HepG2 (cell line): ENCODE results near the gene CRAMP1. TPM values are rescaled to one million over a fixed set of nuclear protein-coding genes. Genes with fewer than 3 reads are reported as not detected.

Experiments used
- ATAC-seq: fragments of 200-7000 bp; cut with Tn5 transposase; 3 replicates; pipeline ENCODE4 v1.9.1; 2020; ENCODE audit warnings: mild to moderate bottlenecking, moderate library complexity
- BruUV-seq: library from RNA; stranded (reverse); fragments of 400-500 nt; replicated peaks from 2 replicates; lab custom pipeline; 2021; lab: Mats Ljungman, UMichigan
- CTCF ChIA-PET: fragments of 300-600 bp; formaldehyde crosslinking; extraction: SDS; loops from one replicate; lab custom pipeline; 2021; ENCODE audit warnings: low total read pairs, inconsistent platforms, low intra/inter-chr PET ratio; lab: Yijun Ruan, JAX
- POLR2A ChIA-PET: fragments of 350-600 bp; sonication (Branson Sonifier 250); formaldehyde crosslinking; loops from one replicate; lab custom pipeline; 2020; ENCODE audit warnings: antibody characterized with exemption, inconsistent platforms; lab: Yijun Ruan, JAX
- DNase-seq: peaks from one replicate; pipeline ENCODE4 v3.0.0-alpha.2; 2015; ENCODE audit warnings: low spot score
- FAIRE-seq: peaks from 3 replicates; lab custom pipeline; 2011; peaks lifted over from hg19 to GRCh38; lab: Jason Lieb, UNC
- H2AFZ ChIP-seq: one replicate; pipeline ENCODE4 v1.6.1; 2011; ENCODE audit warnings: low read length, inconsistent platforms
- H3K27ac ChIP-seq: fragments of 300-600 bp; 3 replicates; pipeline ENCODE4 v1.8.0; 2011; ENCODE audit warnings: mixed run types, mild to moderate bottlenecking, mixed read lengths, low read length, inconsistent platforms; ENCODE audit not compliant: insufficient read depth; ENCODE audit errors: extremely low read length
- H3K27me3 ChIP-seq, 2 experiments: fragments of 200-600 bp in 1 of 2; 2 replicates in 1 of 2; 3 replicates in 1 of 2; pipeline versions ENCODE4 v1.6.0 to v1.8.0; 2011; ENCODE audit warnings: low read length in 2 of 2, mild to moderate bottlenecking in 2 of 2, moderate library complexity in 2 of 2, inconsistent platforms in 1 of 2; ENCODE audit not compliant: insufficient read depth in 2 of 2, control insufficient read depth in 1 of 2
- H3K36me3 ChIP-seq, 2 experiments: fragments of 200-600 bp in 1 of 2; replicated peaks in 1 of 2; 2 replicates in 1 of 2; 3 replicates in 1 of 2; pipeline versions ENCODE4 v1.5.1 to v1.8.0; 2011; ENCODE audit warnings: low read length in 2 of 2, inconsistent platforms in 1 of 2; ENCODE audit not compliant: insufficient read depth in 2 of 2, control insufficient read depth in 1 of 2
- H3K4me1 ChIP-seq: 2 replicates; pipeline ENCODE4 v1.5.1; 2012; ENCODE audit warnings: low read length, inconsistent platforms; ENCODE audit not compliant: insufficient read depth
- H3K4me2 ChIP-seq: 2 replicates; pipeline ENCODE4 v1.6.0; 2011; ENCODE audit warnings: low read depth, low read length, inconsistent platforms
- H3K4me3 ChIP-seq, 3 experiments: fragments of 200-600 bp in 1 of 3; sonication (generic), shearing (Covaris generic) in 1 of 3; replicated peaks in 1 of 3; 2 replicates each; pipeline ENCODE4 v1.5.1; 2011 to 2016; ENCODE audit warnings: low read length in 3 of 3, inconsistent platforms in 2 of 3, low read depth in 2 of 3, mild to moderate bottlenecking in 2 of 3, control low read depth in 1 of 3, mixed read lengths in 1 of 3; ENCODE audit not compliant: insufficient read depth in 1 of 3
- H3K79me2 ChIP-seq: one replicate; pipeline ENCODE4 v1.6.1; 2011; ENCODE audit warnings: low read length, inconsistent platforms; ENCODE audit not compliant: insufficient read depth
- H3K9ac ChIP-seq: 2 replicates; pipeline ENCODE4 v1.6.0; 2011; ENCODE audit warnings: mild to moderate bottlenecking, low read depth, low read length, inconsistent platforms; ENCODE audit not compliant: insufficient read depth
- H3K9me3 ChIP-seq: 2 replicates; pipeline ENCODE4 v1.5.1; 2012; ENCODE audit warnings: mild to moderate bottlenecking, low read length
- H4K20me1 ChIP-seq: 2 replicates; pipeline ENCODE4 v1.6.0; 2011; ENCODE audit warnings: inconsistent platforms, mild to moderate bottlenecking, low read length, moderate library complexity; ENCODE audit not compliant: insufficient read depth
- JUNB ChIP-seq: sonication (generic); formaldehyde crosslinking; IDR thresholded peaks from 2 replicates; pipeline ENCODE4 v1.8.0; 2022; ENCODE audit warnings: missing genetic modification reagents, mild to moderate bottlenecking, borderline replicate concordance
- NFE2L2 ChIP-seq: fragments of 150-350 bp; IDR thresholded peaks from 2 replicates; pipeline ENCODE4 v1.6.1; 2014; ENCODE audit warnings: low read length
- NR2C2 ChIP-seq: sonication (generic); formaldehyde crosslinking; IDR thresholded peaks from 2 replicates; pipeline ENCODE4 v1.4.0; 2020; ENCODE audit warnings: missing genetic modification reagents, mild to moderate bottlenecking, moderate library complexity, borderline replicate concordance
- POLR2AphosphoS2 ChIP-seq: IDR thresholded peaks from 2 replicates; pipeline ENCODE4 v1.6.1; 2011; ENCODE audit warnings: low read depth, low read length, improper control_type of control experiment
- TBP ChIP-seq: sonication (generic); formaldehyde crosslinking; IDR thresholded peaks from 2 replicates; pipeline ENCODE4 v1.5.0; 2020; ENCODE audit warnings: missing genetic modification reagents
- ZNF24 ChIP-seq: fragments of 450-650 bp; IDR thresholded peaks from 2 replicates; pipeline ENCODE4 v1.6.1; 2017; ENCODE audit warnings: antibody characterized with exemption, mild to moderate bottlenecking
- ZNF292 ChIP-seq: sonication (generic); formaldehyde crosslinking; IDR thresholded peaks from 2 replicates; pipeline ENCODE4 v1.8.1; 2022; ENCODE audit warnings: mild to moderate bottlenecking, low read depth, missing genetic modification reagents, borderline replicate concordance
- ZNF326 ChIP-seq: sonication (generic); formaldehyde crosslinking; IDR thresholded peaks from 2 replicates; pipeline ENCODE4 v1.4.0; 2020; ENCODE audit warnings: missing genetic modification reagents, borderline replicate concordance
- ZNF430 ChIP-seq: sonication (generic); formaldehyde crosslinking; IDR thresholded peaks from 2 replicates; pipeline ENCODE4 v1.9.0; 2021; ENCODE audit warnings: mild to moderate bottlenecking, missing genetic modification reagents
- WGBS: methylation state at CpG from one replicate; pipeline ENCODE4 v1.1.6; 2017; ENCODE audit warnings: low lambda C conversion rate; 5-methylcytosine and 5-hydroxymethylcytosine counted together
- in situ Hi-C: cut with HindIII; loops from 2 replicates; pipeline ENCODE4 v1.10.0; 2017; ENCODE audit warnings: low pct_unique_long_range_greater_than_20kb; ENCODE audit not compliant: extremely low pct_ligation_motif_present
- intact Hi-C: fragments of 100-400 bp; cut with micrococcal nuclease; formaldehyde crosslinking; loops from one replicate; pipeline ENCODE4 v1.10.0; 2022; ENCODE audit not compliant: unreplicated experiment
- polyA plus RNA-seq, 8 experiments: library from polyadenylated mRNA; depleted of rRNA in 3 of 8; stranded (reverse) in 7 of 8; unstranded in 1 of 8; fragments of >200 nt; fragmentation: Illumina TruSeq in 4 of 8; extraction: Trizol in 4 of 8; gene quantifications; 2 replicates each; pipeline versions ENCODE4 v1.2.1 to v1.2.3, GENCODE V29; 2011 to 2016; ENCODE audit warnings: low read depth in 4 of 8, missing spikeins in 1 of 8, mixed read lengths in 1 of 8; ENCODE audit not compliant: insufficient read depth in 1 of 8
- total RNA-seq, 5 experiments: library from RNA; depleted of rRNA; stranded (reverse); fragments of >200 nt; fragmentation: Illumina TruSeq; extraction: Trizol; gene quantifications; 2 replicates each; pipeline ENCODE4 v1.2.3, GENCODE V29; 2016; ENCODE audit warnings: low read depth in 1 of 5
- TF ChIP-seq, protein P1 (sequence below): sonication (generic); formaldehyde crosslinking; IDR thresholded peaks from 2 replicates; pipeline ENCODE4 v1.4.0; 2020; ENCODE audit warnings: missing genetic modification reagents
- TF ChIP-seq, protein P2 (sequence below): IDR thresholded peaks from 2 replicates; pipeline ENCODE4 v1.6.1; 2012; ENCODE audit warnings: low read depth, low read length, improper control_type of control experiment
- TF ChIP-seq, protein P3 (sequence below): sonication (generic); IDR thresholded peaks from 2 replicates; pipeline ENCODE4 v1.6.1; 2016; ENCODE audit warnings: low read depth, borderline replicate concordance

Gene CRAMP1
- total and polyA plus RNA-seq, 2 of the 13 experiments (the other 11 are each of a cell fraction or from before 2014, with no cell fraction given) = 6.8 to 9.7 TPM

DNA sequence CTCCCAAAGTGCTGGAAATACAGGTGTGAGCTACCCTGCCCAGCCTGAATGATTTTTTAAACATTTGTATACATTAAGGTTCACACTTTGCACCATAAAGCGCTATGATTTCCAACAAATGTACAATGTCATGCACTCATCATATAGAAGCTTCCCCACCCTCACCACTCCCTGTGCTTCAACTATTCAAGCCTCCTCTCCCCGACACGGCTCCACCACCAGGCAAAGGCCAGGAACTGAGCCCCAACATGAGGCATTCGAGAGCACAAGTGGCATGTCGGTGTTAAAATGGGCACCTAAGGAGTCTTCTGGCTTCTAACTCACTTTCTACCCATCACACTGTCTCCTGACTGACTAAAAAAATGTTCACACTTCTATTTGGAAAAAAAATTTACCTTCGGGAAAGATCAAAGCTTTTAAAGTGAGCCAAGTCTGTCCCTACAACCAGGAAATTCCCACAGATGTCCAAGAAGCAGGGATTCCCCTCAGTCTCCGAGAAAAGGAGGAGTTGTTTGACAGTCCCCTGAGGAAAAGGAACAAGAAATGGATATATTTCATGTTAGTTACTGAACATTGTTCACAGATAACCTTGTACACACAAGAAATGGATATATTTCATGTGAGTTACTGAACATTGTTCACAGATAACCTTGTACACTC is 41.0 kb upstream of the CRAMP1 start:
- BruUV-seq = no TSS peak
- intact Hi-C loops = no loop called here
- whole genome bisulfite sequencing = 92% methylated on average over 7 of the region's 7 CpGs

More for the DNA sequence above, 41.0 kb upstream of the CRAMP1 start:
- no peak overlapping the region for H3K4me3 ChIP-seq
- no peaks in the 10 kb centered on the region for H3K79me2 ChIP-seq
- no peaks in the 10 kb centered on the region for H4K20me1 ChIP-seq
- DNase-seq (no peak), ATAC-seq (no peak), FAIRE-seq (no peak)
- H3K27ac ChIP-seq = no peak overlapping the region
- TF ChIP-seq ZNF292 = no peak
- TF ChIP-seq, protein P1, sequence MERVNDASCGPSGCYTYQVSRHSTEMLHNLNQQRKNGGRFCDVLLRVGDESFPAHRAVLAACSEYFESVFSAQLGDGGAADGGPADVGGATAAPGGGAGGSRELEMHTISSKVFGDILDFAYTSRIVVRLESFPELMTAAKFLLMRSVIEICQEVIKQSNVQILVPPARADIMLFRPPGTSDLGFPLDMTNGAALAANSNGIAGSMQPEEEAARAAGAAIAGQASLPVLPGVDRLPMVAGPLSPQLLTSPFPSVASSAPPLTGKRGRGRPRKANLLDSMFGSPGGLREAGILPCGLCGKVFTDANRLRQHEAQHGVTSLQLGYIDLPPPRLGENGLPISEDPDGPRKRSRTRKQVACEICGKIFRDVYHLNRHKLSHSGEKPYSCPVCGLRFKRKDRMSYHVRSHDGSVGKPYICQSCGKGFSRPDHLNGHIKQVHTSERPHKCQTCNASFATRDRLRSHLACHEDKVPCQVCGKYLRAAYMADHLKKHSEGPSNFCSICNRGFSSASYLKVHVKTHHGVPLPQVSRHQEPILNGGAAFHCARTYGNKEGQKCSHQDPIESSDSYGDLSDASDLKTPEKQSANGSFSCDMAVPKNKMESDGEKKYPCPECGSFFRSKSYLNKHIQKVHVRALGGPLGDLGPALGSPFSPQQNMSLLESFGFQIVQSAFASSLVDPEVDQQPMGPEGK (CRISPR knock-in tag) = no peak
- no peak for TF ChIP-seq NFE2L2
- TF ChIP-seq JUNB (CRISPR knock-in tag) = no peak
- no peak for TF ChIP-seq ZNF24
- no peak for TF ChIP-seq TBP (CRISPR knock-in tag)
- TF ChIP-seq ZNF326 (CRISPR knock-in tag) = no peak
- TF ChIP-seq ZNF430 = no peak
- TF ChIP-seq, protein P2, sequence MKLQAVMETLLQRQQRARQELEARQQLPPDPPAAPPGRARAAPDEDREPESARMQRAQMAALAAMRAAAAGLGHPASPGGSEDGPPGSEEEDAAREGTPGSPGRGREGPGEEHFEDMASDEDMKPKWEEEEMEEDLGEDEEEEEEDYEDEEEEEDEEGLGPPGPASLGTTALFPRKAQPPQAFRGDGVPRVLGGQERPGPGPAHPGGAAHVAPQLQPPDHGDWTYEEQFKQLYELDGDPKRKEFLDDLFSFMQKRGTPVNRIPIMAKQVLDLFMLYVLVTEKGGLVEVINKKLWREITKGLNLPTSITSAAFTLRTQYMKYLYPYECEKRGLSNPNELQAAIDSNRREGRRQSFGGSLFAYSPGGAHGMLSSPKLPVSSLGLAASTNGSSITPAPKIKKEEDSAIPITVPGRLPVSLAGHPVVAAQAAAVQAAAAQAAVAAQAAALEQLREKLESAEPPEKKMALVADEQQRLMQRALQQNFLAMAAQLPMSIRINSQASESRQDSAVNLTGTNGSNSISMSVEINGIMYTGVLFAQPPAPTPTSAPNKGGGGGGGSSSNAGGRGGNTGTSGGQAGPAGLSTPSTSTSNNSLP = no peak
- no peak for TF ChIP-seq POLR2AphosphoS2
- no peak for TF ChIP-seq NR2C2 (CRISPR knock-in tag)
- TF ChIP-seq, protein P3, sequence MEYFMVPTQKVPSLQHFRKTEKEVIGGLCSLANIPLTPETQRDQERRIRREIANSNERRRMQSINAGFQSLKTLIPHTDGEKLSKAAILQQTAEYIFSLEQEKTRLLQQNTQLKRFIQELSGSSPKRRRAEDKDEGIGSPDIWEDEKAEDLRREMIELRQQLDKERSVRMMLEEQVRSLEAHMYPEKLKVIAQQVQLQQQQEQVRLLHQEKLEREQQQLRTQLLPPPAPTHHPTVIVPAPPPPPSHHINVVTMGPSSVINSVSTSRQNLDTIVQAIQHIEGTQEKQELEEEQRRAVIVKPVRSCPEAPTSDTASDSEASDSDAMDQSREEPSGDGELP = no peak
- POLR2A ChIA-PET = no interaction called here
- no peaks in the 10 kb centered on the region for H3K4me1 ChIP-seq
- H3K27me3 ChIP-seq = no peaks in the 10 kb centered on the region
- in situ Hi-C loops = no loop called here
- H2AFZ ChIP-seq = no peak overlapping the region
- H3K36me3 ChIP-seq = peaks cover 4 to 9% of the 10 kb centered on the region in 2 experiments; a peak in 3 of 5 replicates
- CTCF ChIA-PET = no interaction called here
- H3K9ac ChIP-seq = no peak overlapping the region
- no peak overlapping the region for H3K4me2 ChIP-seq
- H3K9me3 ChIP-seq = no peaks in the 10 kb centered on the region
